Peyer's patch (tissue), 4 donors: ENCODE data around the gene MEN1. TPM values are rescaled to one million over a fixed set of nuclear protein-coding genes. Genes with fewer than 3 reads are reported as not detected.

ENCODE experiments used
- DNase-seq, 3 donors: peaks; one replicate each; pipeline ENCODE4 v3.0.0-alpha.2; 2017 to 2019
- H3K27ac ChIP-seq, 4 donors: fragments of 200-600 bp; sonication (generic); one replicate each; pipeline ENCODE4 v1.5.1; 2016 to 2019
- H3K27me3 ChIP-seq, 2 donors: fragments of 200-600 bp; sonication (generic); one replicate each; pipeline ENCODE4 v1.5.1; 2019
- H3K36me3 ChIP-seq, 3 donors: fragments of 200-600 bp; sonication (generic); one replicate each; pipeline ENCODE4 v1.5.1; 2016 to 2019
- H3K4me1 ChIP-seq, 4 donors: fragments of 200-600 bp; sonication (generic); one replicate each; pipeline ENCODE4 v1.5.1; 2016 to 2019
- H3K4me3 ChIP-seq, 4 donors: fragments of 200-600 bp; sonication (generic); 1 replicate in 3 of 4; 2 replicates in 1 of 4; pipeline ENCODE4 v1.5.1; 2016 to 2019; ENCODE audit warnings: mild to moderate bottlenecking in 1 of 4
- H3K9me3 ChIP-seq, 4 donors: fragments of 200-600 bp; sonication (generic); one replicate each; pipeline ENCODE4 v1.5.1; 2016 to 2019; ENCODE audit warnings: mild to moderate bottlenecking in 1 of 4
- POLR2A ChIP-seq, 2 donors: fragments of 450-650 bp; IDR thresholded peaks; one replicate each; pipeline ENCODE4 v1.5.1; 2017; ENCODE audit warnings: antibody characterized with exemption in 2 of 2, mild to moderate bottlenecking in 2 of 2, moderate library complexity in 2 of 2
- total RNA-seq, 4 donors: library from RNA; depleted of rRNA; stranded (reverse); fragments of >200 nt; gene quantifications; one replicate each; pipeline ENCODE4 v1.1.0, GENCODE V29; 2016
- TF ChIP-seq, protein P1 (sequence below), 6 experiments: fragments of 450-650 bp in 4 of 6; fragments of 200-600 bp in 2 of 6; sonication (generic) in 1 of 6; IDR thresholded peaks; one replicate each; pipeline ENCODE4 v1.5.1; 2017 to 2019; ENCODE audit warnings: antibody characterized with exemption in 6 of 6, mild to moderate bottlenecking in 3 of 6, moderate library complexity in 1 of 6

MEN1 gene
- total RNA-seq, 4 donors from 2014 or later, result 20.3 to 47.0 (median 31.9) TPM

DNA sequence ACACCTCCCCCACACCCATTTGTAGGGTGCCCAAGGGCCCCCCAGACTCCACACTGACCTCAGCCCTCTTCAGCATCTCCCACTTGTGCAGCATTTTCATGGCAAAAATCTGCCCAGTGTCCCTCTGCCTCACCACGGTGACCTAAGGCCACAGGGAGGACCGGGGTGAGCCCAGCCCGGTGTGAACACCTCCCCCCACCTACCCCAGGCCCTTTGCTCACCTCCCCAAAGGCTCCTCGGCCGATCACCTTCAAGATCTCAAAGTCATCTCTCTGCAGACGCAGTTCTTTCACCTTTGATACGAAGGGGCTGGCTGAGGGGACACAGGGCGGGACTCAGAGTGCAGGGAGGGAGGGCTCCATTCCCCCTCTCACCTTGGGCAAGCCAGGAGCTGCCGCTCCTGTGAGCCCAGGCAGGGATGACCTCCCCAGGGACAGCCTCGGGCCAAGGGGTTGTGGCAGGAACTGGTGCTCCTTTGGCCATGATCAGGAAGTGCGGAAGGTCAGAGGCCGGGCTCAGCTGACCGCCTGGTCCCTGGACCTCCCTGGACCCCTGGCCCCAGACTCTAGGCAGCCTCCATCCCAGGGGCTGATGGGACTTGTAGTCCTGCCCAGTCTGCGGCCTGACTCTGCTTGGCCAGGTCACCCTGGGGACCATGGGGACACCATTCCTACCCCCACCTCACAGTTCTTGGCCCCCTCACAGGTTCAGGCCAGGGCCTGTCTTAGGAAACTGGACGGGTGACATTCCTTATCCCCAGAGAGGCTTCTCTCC, 31.4 kb upstream of the MEN1 start:
- Histone ChIP-seq H3K36me3 (peaks cover 0 to 27% (median 0%) of the 10 kb centered on the region in 3 donors), H3K4me1 (peaks cover 0 to 18% (median 3%) of the 10 kb centered on the region in 4 donors), H3K4me3 (no peak overlapping the region), H3K27ac (no peak overlapping the region), H3K9me3 (no peaks in the 10 kb centered on the region), H3K27me3 (no peaks in the 10 kb centered on the region)
- TF ChIP-seq, protein P1, sequence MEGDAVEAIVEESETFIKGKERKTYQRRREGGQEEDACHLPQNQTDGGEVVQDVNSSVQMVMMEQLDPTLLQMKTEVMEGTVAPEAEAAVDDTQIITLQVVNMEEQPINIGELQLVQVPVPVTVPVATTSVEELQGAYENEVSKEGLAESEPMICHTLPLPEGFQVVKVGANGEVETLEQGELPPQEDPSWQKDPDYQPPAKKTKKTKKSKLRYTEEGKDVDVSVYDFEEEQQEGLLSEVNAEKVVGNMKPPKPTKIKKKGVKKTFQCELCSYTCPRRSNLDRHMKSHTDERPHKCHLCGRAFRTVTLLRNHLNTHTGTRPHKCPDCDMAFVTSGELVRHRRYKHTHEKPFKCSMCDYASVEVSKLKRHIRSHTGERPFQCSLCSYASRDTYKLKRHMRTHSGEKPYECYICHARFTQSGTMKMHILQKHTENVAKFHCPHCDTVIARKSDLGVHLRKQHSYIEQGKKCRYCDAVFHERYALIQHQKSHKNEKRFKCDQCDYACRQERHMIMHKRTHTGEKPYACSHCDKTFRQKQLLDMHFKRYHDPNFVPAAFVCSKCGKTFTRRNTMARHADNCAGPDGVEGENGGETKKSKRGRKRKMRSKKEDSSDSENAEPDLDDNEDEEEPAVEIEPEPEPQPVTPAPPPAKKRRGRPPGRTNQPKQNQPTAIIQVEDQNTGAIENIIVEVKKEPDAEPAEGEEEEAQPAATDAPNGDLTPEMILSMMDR (IDR thresholded peaks at IDR 0.05), result no peak
- no peak for TF ChIP-seq POLR2A (IDR thresholded peaks at IDR 0.05)
- DNase-seq, result no peak

DNA sequence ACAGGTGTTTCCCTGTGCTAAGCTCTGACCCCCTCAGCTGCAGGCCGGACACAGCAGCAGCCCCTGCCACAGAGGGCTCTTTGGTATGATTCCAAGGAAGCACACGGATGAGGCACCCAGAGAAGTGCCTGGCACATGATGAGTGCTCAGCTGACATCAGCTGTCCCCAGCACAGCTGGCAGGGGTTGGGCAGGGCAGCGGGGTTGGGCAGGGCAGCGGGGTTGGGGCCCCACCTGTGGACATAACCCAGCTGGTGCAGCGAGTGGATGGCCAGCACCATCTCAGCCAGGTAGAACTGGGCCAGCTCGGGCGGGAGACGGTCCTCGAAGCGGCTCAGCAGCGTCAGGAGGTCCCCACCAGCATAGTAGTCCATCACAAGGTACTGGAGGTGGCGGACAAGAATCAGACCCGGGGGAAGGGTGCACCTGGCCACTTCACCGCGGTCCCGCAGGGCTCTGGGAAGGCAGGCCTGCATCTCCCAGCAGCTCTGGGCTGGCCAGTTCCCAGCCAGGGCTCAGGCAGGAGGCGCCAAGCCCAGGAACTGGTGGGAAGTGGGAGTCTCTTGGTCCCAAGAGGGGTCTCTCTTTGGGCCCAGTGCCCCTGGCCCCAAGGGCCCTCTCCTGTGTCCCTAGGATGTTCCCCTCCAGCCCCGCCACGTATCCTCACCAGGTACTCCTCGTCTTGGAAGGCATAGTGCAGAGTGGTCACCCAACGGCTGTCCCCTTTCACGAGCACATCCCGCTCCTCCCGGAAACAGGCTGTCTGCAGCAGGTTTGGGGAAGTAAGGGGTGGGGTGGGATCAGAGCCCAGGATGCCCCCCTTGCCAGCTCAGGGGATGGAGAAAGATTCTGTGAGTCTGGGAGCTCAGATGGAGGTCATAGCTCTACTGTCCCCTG, 29.8 kb upstream of the MEN1 start:
- H3K27me3 ChIP-seq, result no peaks in the 10 kb centered on the region
- no peaks in the 10 kb centered on the region for H3K9me3 ChIP-seq
- peaks cover 0 to 40% (median 0%) of the 10 kb centered on the region in 3 donors for H3K36me3 ChIP-seq
- H3K27ac ChIP-seq, result no peak overlapping the region
- TF ChIP-seq, protein P1 (IDR thresholded peaks at IDR 0.05), result no peak
- TF ChIP-seq POLR2A (IDR thresholded peaks at IDR 0.05), result no peak
- H3K4me1 ChIP-seq, result peaks cover 0 to 17% (median 2%) of the 10 kb centered on the region in 4 donors
- peak in 1 of 3 donors; percentile 60 for DNase-seq
- H3K4me3 ChIP-seq, result no peak overlapping the region

DNA sequence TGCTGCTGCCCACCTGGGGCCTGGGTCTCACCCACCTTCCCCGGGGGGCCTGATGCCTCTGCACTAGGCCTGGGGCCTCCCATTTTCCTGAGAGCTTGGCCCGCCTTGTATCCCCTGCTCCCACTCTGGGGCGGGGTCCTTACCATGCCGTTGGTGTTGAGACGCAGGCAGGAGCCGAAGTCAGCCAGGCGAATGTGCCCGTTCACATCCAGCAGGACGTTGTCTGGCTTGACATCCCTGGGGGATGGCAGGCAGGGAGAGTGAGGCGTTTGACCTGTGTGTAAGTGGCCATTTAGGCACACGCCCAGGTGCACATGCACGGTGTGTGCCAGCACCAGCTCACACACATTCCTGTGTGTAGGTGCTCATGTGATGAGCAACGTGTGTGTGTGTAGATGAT, 29.0 kb upstream of the MEN1 start:
- peaks cover 0 to 48% (median 0%) of the 10 kb centered on the region in 3 donors for H3K36me3 ChIP-seq

DNA sequence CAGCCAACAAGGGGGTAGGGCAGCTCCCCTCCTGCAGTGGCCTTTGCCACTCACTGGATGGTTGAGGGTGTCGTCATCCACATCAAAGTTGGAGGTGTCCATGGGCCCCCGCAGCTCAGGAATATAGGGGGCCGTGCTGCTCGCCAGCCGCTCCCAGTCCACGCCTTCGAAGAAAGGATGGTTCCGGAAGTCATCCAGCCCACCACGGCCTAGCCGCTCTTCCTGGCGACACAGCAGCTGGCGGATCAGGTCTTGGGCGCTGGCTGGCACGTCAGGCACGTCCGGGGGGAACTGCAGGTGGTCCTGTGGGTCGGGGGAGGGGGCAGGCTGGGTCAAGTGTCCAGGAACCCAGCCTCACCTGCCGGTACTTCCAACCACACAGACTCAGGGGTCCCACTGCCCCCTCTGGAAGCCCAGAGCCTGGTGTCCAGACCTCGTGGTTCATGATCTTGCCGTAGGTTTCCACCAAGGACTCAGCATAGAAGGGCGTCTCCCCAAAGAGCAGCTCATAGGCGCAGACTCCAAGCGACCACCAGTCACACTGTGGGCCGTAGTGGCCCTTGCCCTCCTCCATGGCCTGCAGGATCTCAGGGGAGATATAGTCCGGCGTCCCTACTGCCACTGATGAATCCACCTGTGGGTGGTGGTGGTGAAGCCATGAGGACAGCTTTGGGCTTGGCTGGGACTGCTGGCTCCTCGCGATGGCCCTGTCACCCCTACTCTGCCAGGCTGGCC, 28.4 kb upstream of the MEN1 start:
- H3K9me3 ChIP-seq, result no peaks in the 10 kb centered on the region
- no peaks in the 10 kb centered on the region for H3K27me3 ChIP-seq
- peaks cover 0 to 54% (median 0%) of the 10 kb centered on the region in 3 donors for H3K36me3 ChIP-seq
- TF ChIP-seq, protein P1 (IDR thresholded peaks at IDR 0.05), result no peak
- TF ChIP-seq POLR2A (IDR thresholded peaks at IDR 0.05), result no peak
- no peak for DNase-seq
- H3K4me1 ChIP-seq, result peaks cover 0 to 3% (median 1%) of the 10 kb centered on the region in 4 donors
- H3K4me3 ChIP-seq, result no peak overlapping the region
- H3K27ac ChIP-seq, result no peak overlapping the region

More for the DNA sequence above, 29.0 kb upstream of the MEN1 start:
- TF ChIP-seq POLR2A (IDR thresholded peaks at IDR 0.05), result no peak
- TF ChIP-seq, protein P1 (IDR thresholded peaks at IDR 0.05), result no peak
- Histone ChIP-seq H3K27ac (no peak overlapping the region), H3K9me3 (no peaks in the 10 kb centered on the region), H3K4me3 (no peak overlapping the region), H3K27me3 (no peaks in the 10 kb centered on the region), H3K4me1 (peaks cover 0 to 9% (median 1%) of the 10 kb centered on the region in 4 donors)
- no peak for DNase-seq

DNA sequence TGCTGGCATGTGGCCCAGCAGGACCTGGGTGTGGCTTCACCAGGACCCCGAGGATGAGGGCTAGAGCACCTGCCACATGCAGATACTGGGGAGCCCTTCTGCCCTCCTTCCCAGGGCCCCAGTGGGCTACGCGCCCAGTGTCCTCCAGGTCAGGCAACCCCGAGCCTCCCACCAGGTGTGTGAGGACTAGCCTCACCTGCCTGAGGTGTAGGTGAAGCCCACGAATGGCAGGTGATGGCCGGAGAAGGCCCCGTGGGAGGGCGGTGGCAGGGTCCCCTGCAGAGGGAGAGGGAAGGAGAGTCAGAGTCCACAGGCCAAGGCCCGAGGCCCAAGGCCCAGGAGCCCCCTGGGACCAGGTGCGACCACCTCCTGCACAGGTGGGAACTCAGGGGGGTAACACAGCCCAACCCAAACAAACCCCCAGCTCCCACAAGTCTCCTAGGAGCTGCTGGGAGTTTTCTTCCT, 27.6 kb upstream of the MEN1 start:
- TF ChIP-seq, protein P1 (IDR thresholded peaks at IDR 0.05), result no peak
- no peak for TF ChIP-seq POLR2A (IDR thresholded peaks at IDR 0.05)
- Histone ChIP-seq H3K36me3 (peaks cover 0 to 63% (median 0%) of the 10 kb centered on the region in 3 donors), H3K4me1 (peaks cover 0 to 3% (median 0%) of the 10 kb centered on the region in 4 donors), H3K4me3 (no peak overlapping the region), H3K9me3 (no peaks in the 10 kb centered on the region), H3K27me3 (no peaks in the 10 kb centered on the region), H3K27ac (no peak overlapping the region)
- no peak for DNase-seq
